ENCODE results near the gene VSIR. TPM values are rescaled to one million over a fixed set of nuclear protein-coding genes. Genes with fewer than 3 reads are reported as not detected.

Gene VSIR
- total RNA-seq, 4 donors from 2014 or later = 20.0 to 27.2 (median 21.3) TPM

GRCh38 chr10:71812016-71812912, 38.9 kb upstream of the VSIR start:
- Histone ChIP-seq H3K4me1 (peaks cover 0 to 14% of the 10 kb centered on the region in 2 donors), H3K36me3 (peaks cover 18 to 20% of the 10 kb centered on the region in 2 donors), H3K4me3 (replicated peaks in 1 of 3) (no peak overlapping the region), H3K9me3 (no peaks in the 10 kb centered on the region), H3K27me3 (no peaks in the 10 kb centered on the region), H3K27ac (peak overlapping the region in 2 of 3 donors; percentile 13 to 26)
- no peak for TF ChIP-seq POLR2A (IDR thresholded peaks at IDR 0.05)
- peak; percentile 38 to 74 (median 64) for TF ChIP-seq CTCF (IDR thresholded peaks at IDR 0.05)
- peak; percentile 79 to 84 for DNase-seq
- 11 to 39% methylated on average over 4 to 5 of the region's 22 CpGs for WGBS, 2 donors
- intact Hi-C loops (cut with DNase I) = loop anchor here (5.0 kb wide), 1 partner anchor 495 kb away; the partner anchor contains the start of gene SLC29A3

GRCh38 chr10:71811351-71811750, 38.0 kb upstream of the VSIR start:
- H3K36me3 ChIP-seq = peaks cover 9 to 11% of the 10 kb centered on the region in 2 donors
- no peak for DNase-seq
- intact Hi-C loops (cut with DNase I) = loop anchor here (5.0 kb wide), 1 partner anchor 494 kb away; the partner anchor contains the start of gene SLC29A3
- peaks cover 0 to 14% of the 10 kb centered on the region in 2 donors for H3K4me1 ChIP-seq
- H3K4me3 ChIP-seq (replicated peaks in 1 of 3) = no peak overlapping the region
- TF ChIP-seq POLR2A (IDR thresholded peaks at IDR 0.05) (no peak), CTCF (IDR thresholded peaks at IDR 0.05) (no peak)
- no peaks in the 10 kb centered on the region for H3K9me3 ChIP-seq
- H3K27ac ChIP-seq = no peak overlapping the region
- H3K27me3 ChIP-seq = no peaks in the 10 kb centered on the region
- 83 to 94% methylated on average over 17 to 19 of the region's 19 CpGs for WGBS, 2 donors

- no peaks in the 10 kb centered on the region for H3K9me3 ChIP-seq
- 66 to 81% methylated on average over 13 of the region's 13 CpGs for WGBS, 2 donors
These were observed 36.9 kb upstream of the VSIR start for GRCh38 chr10:71810048-71810750.

GRCh38 chr10:71809628-71810027, 36.3 kb upstream of the VSIR start:
- no peak for DNase-seq

More at GRCh38 chr10:71810048-71810750, 36.9 kb upstream of the VSIR start:
- no peak for DNase-seq
- intact Hi-C loops (cut with DNase I) = loop anchor here (5.0 kb wide), 1 partner anchor 493 kb away; the partner anchor contains the start of gene SLC29A3
- H3K36me3 ChIP-seq = no peaks in the 10 kb centered on the region
- H3K27ac ChIP-seq = no peak overlapping the region
- H3K4me1 ChIP-seq = peaks cover 0 to 14% of the 10 kb centered on the region in 2 donors
- TF ChIP-seq POLR2A (IDR thresholded peaks at IDR 0.05) (no peak), CTCF (IDR thresholded peaks at IDR 0.05) (no peak)
- no peaks in the 10 kb centered on the region for H3K27me3 ChIP-seq
- H3K4me3 ChIP-seq (replicated peaks in 1 of 3) = no peak overlapping the region

More at GRCh38 chr10:71809628-71810027, 36.3 kb upstream of the VSIR start:
- Histone ChIP-seq H3K36me3 (no peaks in the 10 kb centered on the region), H3K4me3 (replicated peaks in 1 of 3) (no peak overlapping the region), H3K9me3 (no peaks in the 10 kb centered on the region), H3K4me1 (peaks cover 0 to 14% of the 10 kb centered on the region in 2 donors), H3K27me3 (no peaks in the 10 kb centered on the region), H3K27ac (no peak overlapping the region)
- intact Hi-C loops (cut with DNase I) = loop anchor here (5.0 kb wide), 1 partner anchor 492 kb away; the partner anchor contains the start of gene SLC29A3
- TF ChIP-seq CTCF (IDR thresholded peaks at IDR 0.05) (no peak), POLR2A (IDR thresholded peaks at IDR 0.05) (no peak)
- WGBS, 2 donors = 93 to 95% methylated on average over 23 to 25 of the region's 25 CpGs
